ENCODE measurements around the gene ESRRB. TPM values are rescaled to one million over a fixed set of nuclear protein-coding genes. Genes with fewer than 3 reads are reported as not detected.

ESRRB gene
- total RNA-seq, 1 donor from 2014 or later: 2.9 TPM

GRCh38 chr14:76390621-76391020, 14.7 kb downstream of the ESRRB start:
- DNase-seq (ENCODE audit: missing footprints): no peak
- intact Hi-C loops (cut with DNase I): no loop called here
- no peak for ATAC-seq

GRCh38 chr14:76391981-76392690, 16.2 kb downstream of the ESRRB start:
- ATAC-seq: no peak
- DNase-seq (ENCODE audit: missing footprints): no peak
- intact Hi-C loops (cut with DNase I): no loop called here

DNA sequence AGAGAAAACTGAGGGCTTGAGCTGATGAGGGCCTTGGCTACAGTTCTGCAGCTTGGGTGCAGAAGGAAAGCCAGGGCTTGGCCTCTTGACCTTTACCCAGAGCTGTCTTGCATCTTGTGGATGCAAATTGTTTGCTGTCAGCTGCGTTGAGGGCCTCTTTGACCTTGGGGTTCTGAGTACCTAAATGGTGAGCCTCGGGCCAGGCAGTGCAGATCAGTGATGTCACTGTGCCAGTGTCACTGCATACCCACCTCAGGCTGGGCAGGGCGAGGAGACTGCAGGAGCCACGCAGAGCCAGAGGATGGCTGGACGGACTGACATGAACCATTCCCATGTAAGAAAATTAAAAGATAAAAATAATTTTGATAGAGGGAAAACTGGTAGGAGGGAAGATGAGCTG, 18.6 kb downstream of the ESRRB start:
- intact Hi-C loops (cut with DNase I): no loop called here
- DNase-seq (ENCODE audit: missing footprints): no peak
- ATAC-seq: no peak

GRCh38 chr14:76395161-76395560, 19.2 kb downstream of the ESRRB start:
- intact Hi-C loops (cut with DNase I): no loop called here
- DNase-seq (ENCODE audit: missing footprints) (no peak), ATAC-seq (no peak)

DNA sequence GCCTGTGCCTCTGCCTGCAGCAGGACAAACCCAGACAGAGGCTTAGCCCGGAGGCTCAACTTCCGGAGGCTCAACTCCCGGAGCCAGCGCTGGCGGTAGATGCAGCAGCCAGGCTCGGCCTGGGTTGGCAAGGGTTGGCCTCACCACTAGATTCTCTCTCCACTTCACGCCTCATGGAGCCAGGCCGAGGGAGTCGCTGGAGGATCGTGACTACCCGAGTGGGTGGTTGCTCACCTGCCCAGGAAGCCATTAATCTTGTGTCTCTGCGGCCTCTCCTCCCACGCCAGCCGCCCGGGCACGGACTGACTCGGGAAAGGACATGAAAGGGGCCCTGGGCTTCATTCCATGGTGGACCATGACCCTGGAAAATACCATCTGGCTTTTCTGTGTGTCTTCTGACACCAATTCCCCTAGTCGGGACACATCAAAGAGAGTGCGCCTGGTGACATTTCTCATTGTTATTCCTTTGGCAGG, 20.8 kb downstream of the ESRRB start:
- intact Hi-C loops (cut with DNase I): no loop called here
- DNase-seq (ENCODE audit: missing footprints): no peak
- no peak for ATAC-seq

- intact Hi-C loops (cut with DNase I): no loop called here
- no peak for DNase-seq (ENCODE audit: missing footprints)
- ATAC-seq: no peak
These were observed 29.7 kb downstream of the ESRRB start for GRCh38 chr14:76405627-76406026.

- ATAC-seq (no peak), DNase-seq (ENCODE audit: missing footprints) (no peak)
- intact Hi-C loops (cut with DNase I): no loop called here
These were observed 31.7 kb downstream of the ESRRB start for GRCh38 chr14:76407449-76408150.

DNA sequence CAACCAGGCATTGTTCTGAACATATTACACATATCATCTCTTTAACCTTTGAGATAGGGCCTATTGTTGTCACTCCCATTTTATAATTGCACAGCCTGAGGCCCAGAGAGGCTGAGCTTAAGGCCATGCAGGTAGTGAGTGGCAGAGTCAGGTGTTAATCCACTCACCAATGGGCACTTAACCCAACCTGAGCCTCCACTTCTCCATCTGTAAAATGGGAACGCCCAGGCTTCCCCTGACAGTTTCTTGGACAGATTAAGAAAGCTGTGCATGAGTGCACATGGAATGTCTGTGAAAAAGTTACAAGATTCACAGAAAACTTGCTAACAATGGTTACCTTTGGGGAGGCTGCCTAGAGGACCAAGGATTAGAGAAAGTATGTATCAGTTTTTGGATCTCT, 32.9 kb downstream of the ESRRB start:
- intact Hi-C loops (cut with DNase I): no loop called here
- no peak for ATAC-seq
- no peak for DNase-seq (ENCODE audit: missing footprints)

- ATAC-seq (no peak), DNase-seq (ENCODE audit: missing footprints) (no peak)
- intact Hi-C loops (cut with DNase I): no loop called here
These were observed 36.6 kb downstream of the ESRRB start for GRCh38 chr14:76412501-76412900.

DNA sequence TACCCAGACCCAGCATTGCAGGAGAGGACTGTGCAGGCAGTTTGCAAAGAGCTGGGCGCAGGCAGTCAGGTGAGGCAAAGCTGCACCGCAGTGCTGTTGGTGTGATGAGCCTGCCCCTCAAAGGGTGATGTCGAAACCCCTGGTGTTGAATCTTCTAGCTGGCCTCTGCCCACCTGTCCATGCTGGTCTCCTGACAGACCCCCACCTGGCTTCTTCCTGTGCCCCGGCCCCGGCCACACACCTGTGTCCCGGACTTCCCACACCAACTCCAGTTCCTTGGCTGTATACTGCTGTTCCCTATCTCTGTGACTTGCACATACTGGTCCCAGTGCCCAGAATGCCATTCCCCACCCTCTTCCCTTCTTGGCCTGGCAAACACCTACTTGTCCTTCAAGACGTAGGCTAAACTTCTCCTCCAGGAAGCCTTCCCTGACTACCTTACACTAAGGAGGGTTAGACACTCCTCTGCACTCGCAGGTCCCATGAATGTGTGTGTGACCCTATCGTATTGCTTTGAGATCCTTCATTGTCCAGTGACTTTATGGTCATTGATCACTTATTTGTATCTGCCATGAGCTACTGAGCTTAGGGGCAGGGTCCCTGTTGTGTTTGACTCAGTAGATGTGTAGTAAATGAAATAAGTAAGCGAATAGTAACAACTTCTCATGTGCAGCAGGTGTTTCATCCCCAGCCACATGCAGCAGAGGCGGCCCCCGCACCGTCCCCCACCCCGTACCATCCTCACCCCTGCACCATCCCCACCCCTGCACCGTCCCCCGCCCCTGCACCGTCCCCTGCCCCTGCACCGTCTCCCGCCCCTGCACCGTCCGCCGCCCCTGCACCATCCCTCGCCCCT, 37.4 kb downstream of the ESRRB start:
- no peak for DNase-seq (ENCODE audit: missing footprints)

GRCh38 chr14:76413962-76414600, 38.1 kb downstream of the ESRRB start:
- intact Hi-C loops (cut with DNase I): no loop called here
- no peak for DNase-seq (ENCODE audit: missing footprints)
- no peak for ATAC-seq

More for the DNA sequence above, 37.4 kb downstream of the ESRRB start:
- intact Hi-C loops (cut with DNase I): no loop called here
- no peak for ATAC-seq

DNA sequence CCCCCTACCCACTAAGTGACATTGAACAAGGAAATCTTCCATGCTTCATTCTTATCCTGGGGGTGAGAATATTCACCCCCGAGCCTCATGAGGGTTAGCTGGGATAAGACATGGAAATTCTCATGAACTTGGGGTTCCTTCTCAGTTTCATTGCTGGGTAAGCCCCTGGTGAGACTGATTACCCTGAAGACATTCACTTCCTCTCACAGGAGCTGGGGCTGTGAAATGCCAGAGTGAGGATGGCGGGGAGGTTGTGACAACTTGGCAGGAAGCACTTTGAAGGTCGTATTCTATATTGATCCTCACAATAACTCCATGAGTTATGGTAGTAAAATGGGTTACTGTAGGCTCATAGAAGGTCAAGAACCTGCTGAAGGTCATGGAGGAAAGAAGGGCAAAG, 43.5 kb downstream of the ESRRB start:
- intact Hi-C loops (cut with DNase I): no loop called here
- ATAC-seq (no peak), DNase-seq (ENCODE audit: missing footprints) (no peak)

- intact Hi-C loops (cut with DNase I): no loop called here
- DNase-seq (ENCODE audit: missing footprints) (no peak), ATAC-seq (no peak)
These were observed 44.9 kb downstream of the ESRRB start for GRCh38 chr14:76420827-76421226.

- DNase-seq (ENCODE audit: missing footprints) (no peak), ATAC-seq (no peak)
- intact Hi-C loops (cut with DNase I): no loop called here
These were observed 45.7 kb downstream of the ESRRB start for GRCh38 chr14:76421662-76422061.

GRCh38 chr14:76422662-76423061, 46.7 kb downstream of the ESRRB start:
- ATAC-seq: no peak
- intact Hi-C loops (cut with DNase I): no loop called here
- no peak for DNase-seq (ENCODE audit: missing footprints)

- ATAC-seq: no peak
- no peak for DNase-seq (ENCODE audit: missing footprints)
- intact Hi-C loops (cut with DNase I): no loop called here
These were observed 47.6 kb downstream of the ESRRB start for GRCh38 chr14:76423534-76423933.

DNA sequence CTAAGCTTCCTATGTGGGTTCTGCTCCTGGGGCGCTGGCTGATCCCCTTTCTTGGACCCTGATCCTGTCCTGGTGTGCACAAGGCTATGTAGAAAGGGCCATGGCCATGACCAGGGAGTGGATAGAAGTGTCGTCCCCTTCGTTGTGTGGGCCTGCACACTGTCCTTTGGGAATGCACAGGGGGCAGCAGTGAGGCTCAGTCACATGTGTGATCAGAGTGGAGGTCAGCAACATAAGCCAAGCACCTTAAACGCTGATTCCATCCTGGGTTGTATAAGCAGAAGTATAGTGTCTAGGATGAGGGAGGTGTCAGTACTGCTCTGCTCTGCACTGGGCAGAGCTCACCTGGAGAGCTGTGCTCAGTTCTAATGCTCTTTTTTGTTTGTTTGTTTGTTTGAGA, 48.4 kb downstream of the ESRRB start:
- ATAC-seq: no peak
- DNase-seq (ENCODE audit: missing footprints): no peak
- intact Hi-C loops (cut with DNase I): no loop called here

DNA sequence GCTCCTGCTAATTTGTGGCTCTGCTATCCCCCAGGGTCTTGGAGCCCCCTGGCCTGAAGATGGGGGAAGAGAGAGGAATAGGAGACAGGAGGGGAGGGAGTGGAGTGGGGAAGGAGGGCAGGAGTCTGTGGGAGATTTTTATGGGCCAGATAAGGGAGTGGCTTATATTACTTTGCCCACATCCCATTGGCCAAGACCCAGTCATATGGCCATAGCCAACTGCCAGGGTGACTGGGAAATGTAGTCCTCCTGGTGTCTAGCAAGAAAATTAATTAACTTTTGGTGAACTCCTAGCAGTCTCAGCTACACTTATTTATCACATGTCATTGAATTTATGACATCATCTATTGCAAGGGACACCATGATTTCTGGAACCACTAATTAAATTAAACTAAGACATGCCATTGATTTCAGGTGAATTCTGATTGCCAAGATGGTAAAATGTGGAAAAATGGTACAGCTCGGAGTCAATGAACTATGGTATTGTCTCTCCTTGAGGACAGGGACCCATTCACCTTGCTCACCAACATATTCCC, 50.3 kb downstream of the ESRRB start:
- ATAC-seq (no peak), DNase-seq (ENCODE audit: missing footprints) (no peak)
- intact Hi-C loops (cut with DNase I): no loop called here

- no peak for ATAC-seq
- DNase-seq (ENCODE audit: missing footprints): no peak
- intact Hi-C loops (cut with DNase I): no loop called here
These were observed 52.7 kb downstream of the ESRRB start for GRCh38 chr14:76428611-76429010.
